ENCODE data around the gene MAGI2.

DNA sequence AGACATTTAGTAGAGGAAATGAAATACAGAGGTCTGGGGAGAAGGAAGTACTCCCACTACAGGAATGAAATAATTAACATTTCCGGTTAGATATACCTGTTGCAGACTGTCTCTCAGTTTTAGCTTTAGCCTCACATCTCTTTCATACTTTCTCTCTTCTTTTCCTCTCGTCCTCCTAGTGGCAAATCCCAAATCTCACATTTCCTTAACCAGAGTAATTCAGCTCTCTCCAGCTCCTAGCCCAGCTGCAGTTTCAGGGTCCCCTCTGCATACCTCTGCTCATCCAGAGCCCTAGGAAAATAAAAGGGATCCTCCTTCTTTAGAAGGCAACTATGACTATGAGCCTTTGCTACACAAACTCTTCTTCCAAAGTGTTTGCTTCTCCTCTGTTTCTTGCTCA, 1011.7 kb downstream of the MAGI2 start:
- no peak for TF ChIP-seq CHD4 (IDR thresholded peaks at IDR 0.05; ENCODE audit: borderline replicate concordance, low read length)
- no peak for TF ChIP-seq FOXP1 (IDR thresholded peaks at IDR 0.05)
- TF ChIP-seq FOXP1 (CRISPR knock-in tag; IDR thresholded peaks at IDR 0.05) = no peak
- TF ChIP-seq TMF1 (CRISPR knock-in tag; IDR thresholded peaks at IDR 0.05; ENCODE audit: low read depth) = no peak
- no peak for TF ChIP-seq MED1 (CRISPR knock-in tag; IDR thresholded peaks at IDR 0.05)
- no peak for TF ChIP-seq FOXK2 (IDR thresholded peaks at IDR 0.05)
